Left lung (tissue), 10 donors: ENCODE results near the gene CHCHD3. TPM values are rescaled to one million over a fixed set of nuclear protein-coding genes. Genes with fewer than 3 reads are reported as not detected.

Experiments used
- ATAC-seq: fragments of 200-7000 bp; cut with Tn5 transposase; one replicate; pipeline ENCODE4 v1.9.1; 2020; ENCODE audit warnings: moderate library complexity
- DNase-seq, 4 donors: peaks; one replicate each; pipeline ENCODE4 v3.0.0-alpha.2; 2013 to 2020
- H3K27ac ChIP-seq, 2 donors: fragments of 200-600 bp; sonication (generic) in 1 of 2; one replicate each; pipeline versions ENCODE4 v1.5.0 to v1.8.0; 2020 to 2021
- H3K27me3 ChIP-seq, 2 donors: fragments of 200-600 bp; sonication (generic) in 1 of 2; one replicate each; pipeline versions ENCODE4 v1.5.0 to v1.8.0; 2020 to 2021
- H3K36me3 ChIP-seq, 2 donors: fragments of 200-600 bp; sonication (generic) in 1 of 2; one replicate each; pipeline versions ENCODE4 v1.5.0 to v1.8.0; 2020 to 2021
- H3K4me1 ChIP-seq, 2 donors: fragments of 200-600 bp; one replicate each; pipeline ENCODE4 v1.8.0; 2021
- H3K4me3 ChIP-seq, 2 donors: fragments of 200-600 bp; sonication (generic) in 1 of 2; one replicate each; pipeline versions ENCODE4 v1.5.0 to v1.8.0; 2020 to 2021; ENCODE audit warnings: mild to moderate bottlenecking in 1 of 2
- H3K9me3 ChIP-seq, 2 donors: fragments of 200-600 bp; sonication (generic) in 1 of 2; one replicate each; pipeline versions ENCODE4 v1.5.0 to v1.8.0; 2020 to 2021
- CTCF ChIP-seq, 2 donors: fragments of 200-600 bp; sonication (generic) in 1 of 2; IDR thresholded peaks; one replicate each; pipeline versions ENCODE4 v1.5.0 to v1.8.0; 2021; ENCODE audit warnings: antibody characterized with exemption in 2 of 2
- intact Hi-C, 2 donors: fragments of 100-400 bp; cut with DNase I; formaldehyde crosslinking; loops; one replicate each; pipeline versions ENCODE4 v1.11.2 to v1.14.2; 2022
- polyA plus RNA-seq, 6 donors: library from polyadenylated mRNA; unstranded; fragments of 120-200 nt; gene quantifications; one replicate each; pipeline ENCODE4 v1.2.1, GENCODE V29; 2013; ENCODE audit not compliant: insufficient read length in 6 of 6
- total RNA-seq, 2 donors: library from RNA; stranded (reverse); fragmentation: NEBNext Ultra II Directional; extraction: Animal tissue kit (Norgen Biotek cat#: 25700); gene quantifications; one replicate each; pipeline ENCODE4 v1.2.1, GENCODE V29; 2021
- donor health status: DM: no; HTN: yes; CAD: no.
- donor health status: DM: no; HTN: no; CAD: no.

Gene CHCHD3
- total and polyA plus RNA-seq, 8 donors = 45.4 to 58.9 (median 54.5) TPM

GRCh38 chr7:132942701-132943100, 139.2 kb downstream of the CHCHD3 start:
- Histone ChIP-seq H3K4me3 (no peak overlapping the region), H3K4me1 (no peaks in the 10 kb centered on the region), H3K27ac (no peak overlapping the region), H3K36me3 (no peaks in the 10 kb centered on the region), H3K27me3 (no peaks in the 10 kb centered on the region), H3K9me3 (no peaks in the 10 kb centered on the region)
- no peak for DNase-seq
- no peak for TF ChIP-seq CTCF (IDR thresholded peaks at IDR 0.05)
- ATAC-seq = no peak
- intact Hi-C loops = no loop called here

- H3K9me3 ChIP-seq = no peaks in the 10 kb centered on the region
- intact Hi-C loops = no loop called here
- no peak for TF ChIP-seq CTCF (IDR thresholded peaks at IDR 0.05)
- H3K27ac ChIP-seq = no peak overlapping the region
- no peak overlapping the region for H3K4me3 ChIP-seq
- DNase-seq = no peak
- no peak for ATAC-seq
- H3K4me1 ChIP-seq = no peaks in the 10 kb centered on the region
- H3K27me3 ChIP-seq = no peaks in the 10 kb centered on the region
- H3K36me3 ChIP-seq = no peaks in the 10 kb centered on the region
Measured at GRCh38 chr7:132941905-132942304, 140.0 kb downstream of the CHCHD3 start.

DNA sequence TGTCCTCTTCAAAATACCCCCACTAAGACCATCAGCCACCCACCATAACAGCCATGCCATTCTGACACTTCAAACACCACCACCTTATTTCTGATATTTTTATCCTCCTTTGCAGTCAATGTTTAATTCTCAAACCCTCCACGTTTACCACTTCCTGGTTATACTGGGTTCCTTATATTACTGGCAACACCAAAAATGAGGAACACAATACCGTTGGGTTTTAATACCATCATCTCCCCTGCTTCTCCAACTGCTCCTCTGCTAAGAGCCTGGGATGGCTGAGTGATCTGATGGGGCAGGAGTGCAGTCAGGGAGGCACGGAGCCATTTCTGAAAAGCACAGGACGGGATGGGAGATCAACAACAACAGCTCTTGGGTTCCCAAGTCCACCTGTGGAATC, 140.5 kb downstream of the CHCHD3 start:
- no peak for TF ChIP-seq CTCF (IDR thresholded peaks at IDR 0.05)
- H3K9me3 ChIP-seq = no peaks in the 10 kb centered on the region
- no peaks in the 10 kb centered on the region for H3K4me1 ChIP-seq
- intact Hi-C loops = no loop called here
- H3K36me3 ChIP-seq = no peaks in the 10 kb centered on the region
- DNase-seq = no peak
- no peak for ATAC-seq
- no peak overlapping the region for H3K27ac ChIP-seq
- H3K27me3 ChIP-seq = no peaks in the 10 kb centered on the region
- H3K4me3 ChIP-seq = no peak overlapping the region

DNA sequence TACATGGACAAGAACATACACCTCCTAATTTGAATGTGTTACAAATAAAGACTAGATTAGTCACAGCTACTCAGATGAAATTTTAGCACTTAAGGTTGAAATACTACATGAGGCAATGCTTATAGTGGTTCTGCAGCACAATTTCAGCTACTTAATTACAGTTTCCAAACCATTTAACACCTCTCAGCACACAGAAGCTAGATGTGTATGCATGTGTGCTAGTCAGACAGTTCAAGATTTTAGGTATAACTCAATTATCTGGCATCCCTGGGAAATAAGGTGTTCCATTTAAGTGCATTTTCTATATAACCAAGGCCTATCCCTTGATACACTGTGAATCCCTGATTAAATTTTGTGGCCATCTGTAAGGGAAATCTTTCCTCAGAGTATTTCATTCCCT, 141.8 kb downstream of the CHCHD3 start:
- no peaks in the 10 kb centered on the region for H3K27me3 ChIP-seq
- no peak for TF ChIP-seq CTCF (IDR thresholded peaks at IDR 0.05)
- DNase-seq = no peak
- H3K4me3 ChIP-seq = no peak overlapping the region
- no peaks in the 10 kb centered on the region for H3K4me1 ChIP-seq
- H3K27ac ChIP-seq = no peak overlapping the region
- no peaks in the 10 kb centered on the region for H3K36me3 ChIP-seq
- ATAC-seq = no peak
- H3K9me3 ChIP-seq = peaks cover 0 to 4% of the 10 kb centered on the region in 2 donors
- intact Hi-C loops = no loop called here

DNA sequence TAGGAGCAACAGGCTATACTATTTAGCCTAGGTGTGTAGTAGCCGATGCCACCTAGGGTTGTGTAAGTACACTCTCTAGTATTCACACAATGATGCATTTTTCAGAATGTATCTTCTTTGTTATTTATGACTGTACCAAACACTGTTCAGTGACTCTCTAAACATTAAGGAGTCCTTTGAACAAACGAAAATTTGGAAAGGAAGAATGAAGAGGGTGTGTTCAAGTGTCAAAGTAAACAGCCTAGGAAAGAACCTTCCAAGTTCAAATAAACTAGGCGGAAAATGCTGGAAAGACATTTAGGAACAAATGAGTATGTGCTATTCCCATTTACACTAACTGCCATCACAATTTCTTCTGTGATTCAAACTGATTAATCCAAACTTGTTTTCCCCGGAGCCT, 142.4 kb downstream of the CHCHD3 start:
- H3K9me3 ChIP-seq = peaks cover 0 to 4% of the 10 kb centered on the region in 2 donors
- H3K27me3 ChIP-seq = no peaks in the 10 kb centered on the region
- no peaks in the 10 kb centered on the region for H3K4me1 ChIP-seq
- intact Hi-C loops = no loop called here
- no peak overlapping the region for H3K4me3 ChIP-seq
- no peaks in the 10 kb centered on the region for H3K36me3 ChIP-seq
- no peak overlapping the region for H3K27ac ChIP-seq
- no peak for DNase-seq
- peak; percentile 37 for ATAC-seq
- TF ChIP-seq CTCF (IDR thresholded peaks at IDR 0.05) = no peak
